Ishikawa (cell line): Measurements from ENCODE around the gene MID1.

Source experiments
- EP300 ChIP-seq: IDR thresholded peaks from 2 replicates; pipeline ENCODE4 v1.6.1; 2012; ENCODE audit warnings: borderline replicate concordance
- RAD21 ChIP-seq: IDR thresholded peaks from 2 replicates; pipeline ENCODE4 v1.6.1; 2012; ENCODE audit warnings: low read depth
- TF ChIP-seq, protein P1 (sequence below): IDR thresholded peaks from 2 replicates; pipeline ENCODE4 v1.6.1; 2012; ENCODE audit warnings: low read depth, mild to moderate bottlenecking
- TF ChIP-seq, protein P2 (sequence below): IDR thresholded peaks from 2 replicates; pipeline ENCODE4 v1.6.1; 2012

DNA sequence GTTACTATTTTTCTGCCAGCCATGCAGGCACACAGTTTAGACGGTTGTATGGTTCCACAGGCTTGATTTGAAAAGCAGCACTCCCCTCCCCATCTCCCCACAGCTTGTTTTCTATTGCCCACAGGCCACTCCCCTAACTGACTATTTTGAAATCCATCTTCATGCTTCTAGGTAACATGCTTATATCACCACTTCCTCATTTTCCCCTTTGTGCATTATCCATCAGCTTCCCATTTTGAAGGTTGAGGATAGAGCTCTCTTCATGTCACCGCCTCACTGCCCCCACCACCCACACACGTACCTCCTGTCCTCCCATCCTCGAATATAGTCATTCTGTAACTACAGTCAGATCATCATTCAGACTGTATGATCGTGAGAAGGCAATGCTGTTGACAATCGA is 224.7 kb downstream of the MID1 start:
- TF ChIP-seq, protein P1, sequence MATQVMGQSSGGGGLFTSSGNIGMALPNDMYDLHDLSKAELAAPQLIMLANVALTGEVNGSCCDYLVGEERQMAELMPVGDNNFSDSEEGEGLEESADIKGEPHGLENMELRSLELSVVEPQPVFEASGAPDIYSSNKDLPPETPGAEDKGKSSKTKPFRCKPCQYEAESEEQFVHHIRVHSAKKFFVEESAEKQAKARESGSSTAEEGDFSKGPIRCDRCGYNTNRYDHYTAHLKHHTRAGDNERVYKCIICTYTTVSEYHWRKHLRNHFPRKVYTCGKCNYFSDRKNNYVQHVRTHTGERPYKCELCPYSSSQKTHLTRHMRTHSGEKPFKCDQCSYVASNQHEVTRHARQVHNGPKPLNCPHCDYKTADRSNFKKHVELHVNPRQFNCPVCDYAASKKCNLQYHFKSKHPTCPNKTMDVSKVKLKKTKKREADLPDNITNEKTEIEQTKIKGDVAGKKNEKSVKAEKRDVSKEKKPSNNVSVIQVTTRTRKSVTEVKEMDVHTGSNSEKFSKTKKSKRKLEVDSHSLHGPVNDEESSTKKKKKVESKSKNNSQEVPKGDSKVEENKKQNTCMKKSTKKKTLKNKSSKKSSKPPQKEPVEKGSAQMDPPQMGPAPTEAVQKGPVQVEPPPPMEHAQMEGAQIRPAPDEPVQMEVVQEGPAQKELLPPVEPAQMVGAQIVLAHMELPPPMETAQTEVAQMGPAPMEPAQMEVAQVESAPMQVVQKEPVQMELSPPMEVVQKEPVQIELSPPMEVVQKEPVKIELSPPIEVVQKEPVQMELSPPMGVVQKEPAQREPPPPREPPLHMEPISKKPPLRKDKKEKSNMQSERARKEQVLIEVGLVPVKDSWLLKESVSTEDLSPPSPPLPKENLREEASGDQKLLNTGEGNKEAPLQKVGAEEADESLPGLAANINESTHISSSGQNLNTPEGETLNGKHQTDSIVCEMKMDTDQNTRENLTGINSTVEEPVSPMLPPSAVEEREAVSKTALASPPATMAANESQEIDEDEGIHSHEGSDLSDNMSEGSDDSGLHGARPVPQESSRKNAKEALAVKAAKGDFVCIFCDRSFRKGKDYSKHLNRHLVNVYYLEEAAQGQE: no peak
- TF ChIP-seq, protein P2, sequence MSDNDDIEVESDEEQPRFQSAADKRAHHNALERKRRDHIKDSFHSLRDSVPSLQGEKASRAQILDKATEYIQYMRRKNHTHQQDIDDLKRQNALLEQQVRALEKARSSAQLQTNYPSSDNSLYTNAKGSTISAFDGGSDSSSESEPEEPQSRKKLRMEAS: no peak
- TF ChIP-seq RAD21: no peak
- no peak for TF ChIP-seq EP300
